HG03469 (cell line): ENCODE measurements around the gene IDUA.
"Not testable (repeated sequence)": the region's sequence is repeated elsewhere in the genome, so short reads cannot be mapped to it uniquely, and the experiment has no call there.

Source experiments
- ATAC-seq: cut with Tn5 transposase; IDR thresholded peaks from one replicate; pipeline ENCODE4 v1.9.1; 2021; ENCODE audit warnings: mild to moderate bottlenecking, moderate library complexity, moderate number of reproducible peaks; ENCODE audit not compliant: unreplicated experiment

IDUA gene

DNA sequence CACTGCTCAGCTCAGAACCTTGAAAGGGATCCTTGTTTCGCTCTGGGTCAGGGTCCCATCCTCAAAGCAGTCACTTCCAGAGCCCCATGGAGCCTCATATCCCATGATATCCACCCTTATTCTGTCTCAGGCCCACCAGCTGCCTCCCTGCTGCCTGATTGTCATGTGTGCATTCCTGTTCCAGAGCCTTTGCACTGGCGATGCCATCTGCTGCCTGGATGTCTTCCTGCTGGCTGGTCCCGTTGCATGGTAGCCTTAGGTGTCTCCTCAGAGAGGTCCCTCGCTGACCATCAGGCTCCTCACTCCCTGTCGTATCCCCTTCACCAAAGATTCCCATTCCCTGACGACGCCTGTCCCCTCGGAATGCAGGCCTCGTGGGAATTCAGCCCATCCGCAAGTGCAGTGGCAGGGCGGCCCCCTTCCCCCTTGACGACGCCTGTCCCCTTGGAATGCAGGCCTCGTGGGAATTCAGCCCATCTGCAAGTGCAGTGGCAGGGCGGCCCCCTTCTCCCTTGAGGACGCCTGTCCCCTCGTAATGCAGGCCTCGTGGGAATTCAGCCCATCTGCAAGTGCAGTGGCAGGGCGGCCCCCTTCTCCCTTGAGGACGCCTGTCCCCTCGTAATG lies 12.5 kb downstream of the IDUA start:
- ATAC-seq, result not testable (repeated sequence)

DNA sequence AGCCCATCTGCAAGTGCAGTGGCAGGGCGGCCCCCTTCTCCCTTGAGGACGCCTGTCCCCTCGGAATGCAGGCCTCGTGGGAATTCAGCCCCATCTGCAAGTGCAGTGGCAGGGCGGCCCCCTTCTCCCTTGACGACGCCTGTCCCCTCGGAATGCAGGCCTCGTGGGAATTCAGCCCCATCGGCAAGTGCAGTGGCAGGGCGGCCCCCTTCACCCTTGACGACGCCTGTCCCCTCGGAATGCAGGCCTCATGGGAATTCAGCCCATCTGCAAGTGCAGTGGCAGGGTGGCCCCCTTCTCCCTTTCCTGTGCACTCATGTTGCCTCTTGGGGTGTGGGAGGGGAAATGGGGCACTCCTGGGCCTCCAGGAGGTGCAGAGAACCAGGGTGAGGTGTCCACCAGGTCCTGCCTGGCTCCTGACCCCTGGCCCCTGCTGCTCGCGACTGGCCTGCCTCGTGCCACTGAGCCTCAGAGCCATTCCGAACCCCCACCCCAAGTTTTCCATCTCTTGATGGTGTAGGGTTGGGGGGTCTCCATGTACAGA lies 13.1 kb downstream of the IDUA start:
- ATAC-seq, result no peak

DNA sequence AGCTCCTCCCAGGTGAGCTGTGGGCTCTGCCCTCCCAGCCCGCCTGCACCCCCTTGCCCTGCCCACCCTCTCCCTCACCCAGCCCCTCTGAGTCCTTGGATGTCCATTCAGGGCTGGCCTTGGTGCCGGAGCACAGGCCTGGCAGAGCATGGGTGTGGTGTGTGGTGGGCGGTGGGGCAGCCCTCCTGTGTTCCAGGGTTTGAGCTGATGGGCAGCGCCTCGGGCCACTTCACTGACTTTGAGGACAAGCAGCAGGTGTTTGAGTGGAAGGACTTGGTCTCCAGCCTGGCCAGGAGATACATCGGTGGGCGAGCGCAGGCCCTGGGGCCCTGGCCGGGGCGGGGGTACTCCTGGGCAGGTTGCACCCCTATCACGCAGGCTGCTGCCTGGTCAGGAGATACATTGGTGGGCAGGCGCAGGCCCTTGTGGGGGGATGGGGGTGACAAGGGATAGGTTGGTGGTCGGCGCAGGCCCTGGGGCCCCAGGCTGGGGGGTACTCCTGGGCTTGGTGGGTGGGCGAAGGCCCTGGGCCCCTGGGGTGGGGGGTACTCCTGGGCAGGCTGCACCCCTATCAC lies 13.9 kb downstream of the IDUA start:
- ATAC-seq, result no peak

DNA sequence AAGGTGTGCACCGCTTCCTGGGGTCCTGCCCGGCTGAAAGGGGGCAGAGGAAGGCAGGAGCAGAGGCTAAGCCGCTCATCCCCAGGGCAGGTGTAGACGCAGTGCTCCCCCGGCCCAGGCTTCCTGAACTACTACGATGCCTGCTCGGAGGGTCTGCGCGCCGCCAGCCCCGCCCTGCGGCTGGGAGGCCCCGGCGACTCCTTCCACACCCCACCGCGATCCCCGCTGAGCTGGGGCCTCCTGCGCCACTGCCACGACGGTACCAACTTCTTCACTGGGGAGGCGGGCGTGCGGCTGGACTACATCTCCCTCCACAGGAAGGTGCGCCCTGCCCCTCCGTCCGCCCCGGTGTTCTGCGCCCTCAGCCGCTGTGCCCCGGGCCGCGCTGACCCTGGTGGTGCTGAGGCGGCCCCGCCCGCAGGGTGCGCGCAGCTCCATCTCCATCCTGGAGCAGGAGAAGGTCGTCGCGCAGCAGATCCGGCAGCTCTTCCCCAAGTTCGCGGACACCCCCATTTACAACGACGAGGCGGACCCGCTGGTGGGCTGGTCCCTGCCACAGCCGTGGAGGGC lies 14.8 kb downstream of the IDUA start:
- ATAC-seq, result no peak

DNA sequence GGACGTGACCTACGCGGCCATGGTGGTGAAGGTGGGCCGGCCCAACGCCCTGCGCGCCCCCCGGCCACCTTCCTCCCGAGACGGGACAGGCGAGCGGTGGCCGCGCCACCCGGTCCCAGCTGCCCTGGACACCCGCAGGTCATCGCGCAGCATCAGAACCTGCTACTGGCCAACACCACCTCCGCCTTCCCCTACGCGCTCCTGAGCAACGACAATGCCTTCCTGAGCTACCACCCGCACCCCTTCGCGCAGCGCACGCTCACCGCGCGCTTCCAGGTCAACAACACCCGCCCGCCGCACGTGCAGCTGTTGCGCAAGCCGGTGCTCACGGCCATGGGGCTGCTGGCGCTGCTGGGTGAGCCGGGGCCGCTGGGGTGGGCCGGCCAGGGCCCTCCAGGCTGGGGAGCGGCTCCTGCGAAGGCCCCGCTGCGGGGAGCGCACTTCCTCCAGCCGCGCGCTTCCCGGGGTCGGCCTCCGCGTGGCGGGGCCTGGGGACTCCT lies 15.3 kb downstream of the IDUA start:
- ATAC-seq, result no peak

DNA sequence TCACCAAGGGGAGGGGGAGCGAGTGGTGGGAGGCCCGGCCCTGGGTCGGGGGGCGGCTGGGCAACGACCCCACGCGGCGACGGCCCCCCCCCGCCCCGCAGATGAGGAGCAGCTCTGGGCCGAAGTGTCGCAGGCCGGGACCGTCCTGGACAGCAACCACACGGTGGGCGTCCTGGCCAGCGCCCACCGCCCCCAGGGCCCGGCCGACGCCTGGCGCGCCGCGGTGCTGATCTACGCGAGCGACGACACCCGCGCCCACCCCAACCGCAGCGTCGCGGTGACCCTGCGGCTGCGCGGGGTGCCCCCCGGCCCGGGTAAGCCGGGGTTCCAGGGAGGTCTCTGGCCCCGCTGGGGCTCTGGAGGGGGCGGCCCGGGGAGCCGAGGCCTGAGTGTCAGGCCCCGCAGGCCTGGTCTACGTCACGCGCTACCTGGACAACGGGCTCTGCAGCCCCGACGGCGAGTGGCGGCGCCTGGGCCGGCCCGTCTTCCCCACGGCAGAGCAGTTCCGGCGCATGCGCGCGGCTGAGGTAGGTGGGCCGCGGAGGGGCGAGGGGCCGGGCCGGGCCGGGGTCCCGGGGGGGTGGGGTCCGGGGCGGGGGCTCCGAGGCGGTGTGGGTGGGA lies 15.9 kb downstream of the IDUA start:
- no peak for ATAC-seq

DNA sequence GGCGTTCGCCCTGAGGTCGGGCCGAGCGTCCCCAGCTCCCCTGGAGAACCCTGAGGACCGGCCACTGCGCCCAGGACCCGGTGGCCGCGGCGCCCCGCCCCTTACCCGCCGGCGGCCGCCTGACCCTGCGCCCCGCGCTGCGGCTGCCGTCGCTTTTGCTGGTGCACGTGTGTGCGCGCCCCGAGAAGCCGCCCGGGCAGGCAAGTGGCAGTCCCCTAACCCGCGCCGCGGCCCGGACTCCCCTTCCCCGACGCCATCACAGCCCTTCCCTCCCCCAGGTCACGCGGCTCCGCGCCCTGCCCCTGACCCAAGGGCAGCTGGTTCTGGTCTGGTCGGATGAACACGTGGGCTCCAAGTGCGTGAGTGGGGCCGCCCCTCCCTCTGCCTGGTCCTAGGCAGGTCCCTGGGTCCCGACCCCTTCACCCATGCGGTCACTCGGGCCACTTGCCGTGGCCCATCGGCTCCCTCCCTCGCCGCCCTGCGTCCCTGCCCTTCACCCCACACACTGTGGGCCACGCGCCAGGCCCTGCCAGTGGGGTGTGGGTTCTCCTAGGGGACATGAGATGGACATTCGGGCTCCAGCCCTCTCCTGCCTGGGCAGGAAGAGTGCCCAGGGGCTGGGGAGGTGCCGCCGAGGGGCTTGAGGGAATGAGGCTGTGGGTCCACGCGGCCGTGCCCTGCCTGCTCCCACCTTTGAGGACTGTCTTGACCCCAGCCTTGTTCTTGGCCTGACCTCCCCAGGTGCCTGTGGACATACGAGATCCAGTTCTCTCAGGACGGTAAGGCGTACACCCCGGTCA lies 16.6 kb downstream of the IDUA start:
- ATAC-seq, result no peak

DNA sequence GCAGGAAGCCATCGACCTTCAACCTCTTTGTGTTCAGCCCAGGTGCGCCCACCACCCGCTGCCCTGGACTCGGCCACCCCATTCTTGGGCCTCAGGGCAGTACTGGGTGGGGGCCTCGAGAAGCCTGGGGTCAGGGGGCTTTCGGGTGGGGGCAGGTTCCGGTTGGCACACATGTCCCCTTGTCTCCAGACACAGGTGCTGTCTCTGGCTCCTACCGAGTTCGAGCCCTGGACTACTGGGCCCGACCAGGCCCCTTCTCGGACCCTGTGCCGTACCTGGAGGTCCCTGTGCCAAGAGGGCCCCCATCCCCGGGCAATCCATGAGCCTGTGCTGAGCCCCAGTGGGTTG lies 17.2 kb downstream of the IDUA start:
- ATAC-seq, result no peak

DNA sequence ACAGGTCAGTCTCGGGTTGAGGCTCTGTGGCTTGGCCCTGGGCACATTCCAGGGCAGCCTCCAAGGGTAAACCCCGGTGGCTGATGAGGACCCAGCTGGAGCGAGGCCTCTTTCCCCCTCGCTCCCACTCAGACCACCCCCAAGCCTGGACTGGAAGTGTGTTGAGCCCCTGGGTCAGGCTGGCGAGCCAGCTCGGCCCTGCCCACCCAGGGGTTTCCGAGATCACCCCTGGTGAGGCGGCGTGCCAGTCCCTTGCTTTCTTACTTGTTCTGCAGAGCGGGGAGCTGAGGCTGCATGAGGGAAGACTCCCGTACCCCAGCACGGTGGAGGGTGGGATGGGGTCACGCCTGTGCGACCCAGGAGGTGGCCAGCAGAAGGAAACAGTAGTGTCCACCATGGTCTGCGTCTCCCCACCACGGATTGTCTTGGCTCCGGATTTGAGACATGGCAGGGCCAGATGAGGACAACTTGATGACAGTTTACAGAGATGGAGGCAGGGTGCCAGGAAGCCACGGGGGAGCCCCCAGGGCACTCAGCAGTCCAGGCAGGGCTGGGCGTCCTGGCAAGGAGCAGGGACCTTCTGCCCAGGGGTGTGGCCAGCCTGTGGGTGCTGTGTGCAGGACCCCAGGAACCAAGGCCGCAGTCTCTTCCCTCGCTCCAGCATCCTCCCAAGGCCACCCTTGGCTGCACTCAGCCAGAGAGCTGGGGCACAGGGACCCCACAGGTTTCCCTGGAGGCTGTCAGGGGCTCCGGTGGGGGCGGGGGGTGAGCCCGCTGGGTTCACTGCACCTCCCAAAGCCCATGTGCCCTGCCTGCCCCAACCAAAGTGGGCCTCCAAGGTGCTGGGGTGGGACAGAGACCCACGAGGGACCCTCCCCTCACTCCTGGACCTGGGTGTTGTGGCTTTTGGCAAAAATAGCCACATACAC lies 18.0 kb downstream of the IDUA start:
- ATAC-seq, result no peak

DNA sequence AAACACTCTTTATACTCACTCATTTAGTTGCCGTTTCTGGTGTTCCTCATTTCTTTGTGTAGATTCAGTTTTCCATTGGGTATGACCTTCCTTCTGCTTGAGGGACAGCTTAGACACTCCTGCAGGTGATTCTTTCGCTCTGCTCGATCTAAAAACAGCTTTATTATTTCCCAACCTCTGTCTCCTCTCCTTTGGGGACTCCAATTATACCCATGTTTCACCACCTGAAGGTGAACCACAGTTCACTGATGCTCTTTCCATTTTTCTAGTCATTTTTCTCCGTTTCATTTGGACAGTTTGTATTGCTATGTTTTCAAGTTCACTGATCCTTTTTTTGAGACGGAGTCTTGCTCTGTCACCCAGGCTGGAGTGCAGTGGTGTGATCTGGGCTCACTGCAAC lies 20.0 kb downstream of the IDUA start:
- ATAC-seq, result no peak

DNA sequence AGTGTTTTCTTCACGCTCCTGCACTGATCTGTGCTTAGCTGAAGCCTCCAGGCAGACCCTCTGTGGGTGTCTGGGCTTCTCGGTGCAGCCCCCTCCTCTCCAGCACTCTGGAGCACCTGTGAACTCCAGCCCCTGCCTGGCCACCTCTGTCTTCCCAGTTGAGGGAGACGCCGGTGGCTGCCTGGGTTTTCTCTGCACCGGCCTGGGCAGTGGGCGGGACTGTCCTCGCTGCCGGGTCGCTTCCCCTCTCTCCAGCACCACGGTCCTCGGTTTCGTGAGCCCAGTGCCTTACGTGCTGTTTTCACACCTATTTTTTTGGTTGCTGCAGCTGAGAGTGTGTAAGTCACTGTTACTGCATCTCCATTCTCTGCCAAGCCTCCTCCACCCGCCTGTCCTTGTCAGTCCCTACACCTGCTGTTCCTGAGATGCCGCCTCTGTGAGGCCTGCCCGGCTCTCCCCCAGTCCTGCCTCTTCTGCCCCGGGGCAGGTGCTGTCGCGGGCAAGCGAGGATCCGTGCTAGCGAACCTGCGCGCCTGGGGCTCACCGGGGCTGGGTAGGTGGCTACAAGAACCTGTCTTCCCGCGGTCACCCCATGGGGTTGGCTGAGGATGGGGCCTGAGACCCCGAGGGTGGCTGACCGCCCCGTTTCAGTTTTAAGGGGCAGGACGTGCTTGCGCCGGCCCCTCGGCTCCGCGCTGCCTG lies 22.1 kb downstream of the IDUA start:
- ATAC-seq, result no peak

DNA sequence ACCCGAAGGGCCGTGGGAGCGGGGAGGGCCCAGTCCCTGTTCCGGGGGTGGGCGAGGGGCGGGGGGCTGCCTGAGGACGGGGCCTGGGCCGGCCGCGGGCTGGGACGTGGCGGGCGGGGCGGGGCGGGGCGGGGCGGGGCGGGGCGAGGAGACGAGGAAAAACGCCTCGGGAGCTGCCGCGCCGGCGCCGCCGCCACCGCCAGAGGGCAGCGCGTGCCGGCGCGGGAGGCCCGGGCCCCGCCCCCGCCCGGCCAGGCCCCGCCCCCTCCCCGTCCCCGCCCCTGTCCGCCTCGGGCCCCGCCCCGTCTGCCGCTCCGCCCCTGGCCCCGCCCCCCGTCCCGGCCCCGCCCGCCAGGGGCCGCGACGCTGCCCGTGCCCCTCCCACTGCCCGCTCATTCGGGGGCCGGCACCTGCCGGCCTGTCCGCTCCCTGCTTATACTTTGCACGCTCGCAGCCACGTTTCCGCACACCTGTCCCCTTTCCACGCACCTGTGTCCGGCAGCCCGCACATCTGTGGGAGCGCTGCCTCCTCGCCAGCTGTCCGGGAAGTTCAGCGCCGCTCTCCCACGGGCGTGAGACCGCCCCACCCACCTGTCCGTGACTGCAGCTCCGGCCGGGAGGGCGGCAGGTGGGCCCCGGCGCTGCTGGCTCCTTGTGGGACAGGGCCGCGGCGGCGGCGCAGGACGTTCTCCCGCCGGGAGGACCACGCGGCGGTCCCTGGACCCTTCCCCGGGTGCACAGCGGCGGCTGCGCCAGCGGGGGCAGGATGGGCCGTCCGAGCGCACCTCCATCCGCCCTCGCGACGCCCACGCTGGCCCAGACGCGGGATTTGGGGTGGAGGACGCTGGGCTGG lies 22.9 kb downstream of the IDUA start:
- no peak for ATAC-seq

DNA sequence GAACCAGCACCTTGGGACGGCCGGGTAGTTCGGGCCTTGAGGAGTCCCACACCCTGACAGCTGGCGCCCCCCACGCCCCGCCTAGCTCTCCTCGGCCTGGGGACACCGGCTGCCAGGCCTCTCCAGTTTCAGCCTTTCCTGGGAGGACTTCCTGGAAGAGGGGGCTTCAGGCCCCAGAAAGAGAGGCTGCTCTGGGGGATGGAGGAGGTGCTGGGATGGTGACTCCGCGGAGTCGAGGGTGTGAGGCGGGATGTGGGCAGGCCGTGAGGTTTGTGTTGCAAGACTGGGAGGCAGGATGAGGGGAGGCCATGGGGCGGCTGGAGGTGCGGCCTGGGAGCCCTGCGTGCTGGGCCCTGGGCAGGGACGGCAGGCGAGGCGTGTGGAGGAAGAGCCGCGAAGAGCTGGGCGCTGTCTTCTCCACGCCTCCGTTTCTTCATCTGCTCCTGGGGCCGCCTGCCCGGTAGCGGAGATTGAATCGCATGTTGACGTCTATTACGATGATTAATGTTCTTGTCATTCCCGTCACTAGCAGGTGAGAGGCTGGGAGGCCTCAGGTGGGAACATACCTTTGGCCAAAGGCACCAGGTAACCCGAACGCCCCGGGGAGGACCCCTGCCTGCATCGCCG lies 23.7 kb downstream of the IDUA start:
- ATAC-seq, result no peak

DNA sequence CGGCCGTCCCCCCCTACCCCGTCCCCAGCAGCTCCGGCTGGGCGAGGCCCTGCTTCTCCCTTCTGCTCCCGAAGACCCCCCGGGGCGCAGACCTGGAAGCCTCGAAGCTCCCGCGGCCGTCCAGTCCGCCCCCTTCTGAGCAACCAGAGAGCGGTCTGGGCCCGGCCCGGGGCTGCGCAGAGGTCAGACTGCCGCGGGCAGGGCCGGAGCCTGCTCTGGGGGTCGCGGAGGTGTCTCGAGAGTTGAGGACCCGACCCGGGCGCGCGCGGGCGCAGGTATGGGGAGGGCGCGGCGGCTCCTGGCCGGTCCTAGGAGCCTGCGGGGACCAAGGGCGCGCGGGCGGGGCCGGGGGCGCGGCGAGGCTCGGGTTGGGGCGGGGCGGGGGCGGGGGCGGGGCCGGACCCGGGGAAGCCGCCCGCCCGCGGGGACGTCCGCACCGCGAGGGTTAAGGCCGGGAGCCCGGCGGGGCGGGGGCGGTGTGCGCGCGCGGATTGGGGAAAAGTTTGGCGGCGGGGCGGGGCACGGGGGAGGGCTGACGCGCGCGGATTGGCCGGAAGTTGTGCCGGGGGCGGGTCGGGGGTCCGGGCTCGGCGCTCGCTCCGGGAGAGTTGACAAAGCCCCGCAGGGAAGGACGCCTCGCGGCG lies 24.3 kb downstream of the IDUA start, which contains the start of gene FGFRL1:
Gene FGFRL1, plus strand, starts transcription at position 605 of the 644 bp plus-strand sequence. CDS start 860 bp downstream, outside the sequence.
- ATAC-seq, result no peak

DNA sequence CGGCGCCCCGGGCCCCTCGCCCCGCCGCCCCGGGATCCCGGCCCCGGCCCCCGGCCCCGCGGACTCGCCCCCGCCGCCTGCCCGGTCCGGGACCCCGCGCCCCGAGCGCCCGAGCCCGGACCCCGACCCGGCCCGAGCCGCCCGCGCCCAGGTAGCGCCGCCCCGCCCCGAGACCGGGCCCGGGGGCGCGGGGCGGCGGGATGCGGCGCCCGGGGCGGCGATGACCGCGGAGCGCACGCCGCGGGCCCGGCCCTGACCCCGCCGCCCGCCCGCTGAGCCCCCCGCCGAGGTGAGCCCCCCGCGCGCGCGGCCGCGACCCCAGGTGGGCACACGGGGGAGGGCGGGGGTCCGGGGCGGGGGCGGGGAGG lies 24.8 kb downstream of the IDUA start:
- ATAC-seq, result no peak

DNA sequence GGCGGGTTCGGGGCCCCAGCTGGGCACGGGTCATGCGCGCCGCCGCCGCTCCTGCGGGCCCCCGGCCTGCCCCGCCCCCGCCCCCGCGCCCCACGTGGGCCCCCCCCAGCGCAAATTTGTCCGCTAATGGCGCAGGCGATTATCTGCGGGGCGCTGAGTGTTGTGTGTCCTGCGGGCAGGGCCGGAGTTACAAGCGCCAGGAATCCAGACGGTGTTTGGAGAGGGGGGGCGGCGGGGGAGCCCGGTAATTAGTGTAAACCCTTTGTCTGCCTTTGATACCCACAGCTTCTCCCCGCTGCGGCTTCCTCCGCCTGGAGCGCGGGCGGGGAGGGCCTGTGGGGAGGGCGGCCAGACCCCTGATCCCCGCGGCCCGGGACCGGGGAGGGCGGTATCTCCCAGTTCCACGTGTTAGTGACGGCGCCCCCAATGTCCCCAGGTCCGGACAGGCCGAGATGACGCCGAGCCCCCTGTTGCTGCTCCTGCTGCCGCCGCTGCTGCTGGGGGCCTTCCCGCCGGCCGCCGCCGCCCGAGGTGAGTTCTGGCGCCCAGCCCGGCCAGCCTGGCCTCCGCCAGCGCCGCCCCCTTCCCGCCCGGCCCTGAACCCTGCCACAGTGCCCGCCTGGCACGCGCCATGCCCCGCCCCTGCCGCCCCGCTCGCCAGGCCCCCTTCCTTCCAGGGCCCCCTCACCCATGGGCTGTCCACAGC lies 25.3 kb downstream of the IDUA start:
- no peak for ATAC-seq
